H9 (cell line): ENCODE results near the gene RNF133. TPM values are rescaled to one million over a fixed set of nuclear protein-coding genes. Genes with fewer than 3 reads are reported as not detected.

Experiments
- DNase-seq: peaks from one replicate; pipeline ENCODE4 v3.0.0-alpha.2; 2017
- H2AFZ ChIP-seq: one replicate; pipeline ENCODE4 v1.6.1; 2013; ENCODE audit warnings: mild to moderate bottlenecking, low read length, control low read depth, moderate library complexity
- H2AK5ac ChIP-seq: 2 replicates; pipeline ENCODE4 v1.6.1; 2013; ENCODE audit warnings: low read length, control low read depth, mixed read lengths; ENCODE audit not compliant: insufficient read length
- H2BK120ac ChIP-seq: one replicate; pipeline ENCODE4 v1.6.1; 2013; ENCODE audit warnings: low read depth, mild to moderate bottlenecking, low read length, control low read depth, inconsistent platforms; ENCODE audit not compliant: poor library complexity, severe bottlenecking
- H2BK12ac ChIP-seq: 2 replicates; pipeline ENCODE4 v1.6.1; 2013; ENCODE audit warnings: low read length, control low read depth, mixed read lengths, low read depth; ENCODE audit not compliant: insufficient read length
- H2BK15ac ChIP-seq: 2 replicates; pipeline ENCODE4 v1.6.1; 2013; ENCODE audit warnings: low read depth, low read length, control low read depth
- H2BK20ac ChIP-seq: one replicate; pipeline ENCODE4 v1.6.1; 2013; ENCODE audit warnings: low read depth, mild to moderate bottlenecking, low read length, control low read depth, inconsistent platforms; ENCODE audit not compliant: poor library complexity, severe bottlenecking
- H2BK5ac ChIP-seq: 2 replicates; pipeline ENCODE4 v1.6.1; 2013; ENCODE audit warnings: low read length, control low read depth, mixed read lengths; ENCODE audit not compliant: insufficient read length
- H3K14ac ChIP-seq: 2 replicates; pipeline ENCODE4 v1.6.1; 2013; ENCODE audit warnings: low read length, control low read depth; ENCODE audit not compliant: insufficient read depth
- H3K18ac ChIP-seq: 2 replicates; pipeline ENCODE4 v1.6.1; 2013; ENCODE audit warnings: low read depth, mild to moderate bottlenecking, mixed read lengths, low read length, control low read depth; ENCODE audit not compliant: insufficient read length
- H3K23ac ChIP-seq: 2 replicates; pipeline ENCODE4 v1.6.1; 2013; ENCODE audit warnings: low read length, control low read depth, mixed read lengths, low read depth; ENCODE audit not compliant: insufficient read length
- H3K23me2 ChIP-seq: 2 replicates; pipeline ENCODE4 v1.6.1; 2013; ENCODE audit warnings: low read depth, mild to moderate bottlenecking, mixed read lengths, low read length, control low read depth; ENCODE audit not compliant: insufficient read length, poor library complexity, severe bottlenecking
- H3K27ac ChIP-seq: 2 replicates; pipeline ENCODE4 v1.5.1; 2013; ENCODE audit warnings: low read length, control low read depth, mixed read lengths, low read depth; ENCODE audit not compliant: insufficient read length
- H3K27me3 ChIP-seq: 2 replicates; pipeline ENCODE4 v1.6.1; 2013; ENCODE audit warnings: low read length, control low read depth, inconsistent platforms; ENCODE audit not compliant: insufficient read depth
- H3K4ac ChIP-seq: 2 replicates; pipeline ENCODE4 v1.6.1; 2013; ENCODE audit warnings: low read depth, mild to moderate bottlenecking, control low read depth, inconsistent platforms, low read length, moderate library complexity
- H3K4me1 ChIP-seq: 2 replicates; pipeline ENCODE4 v1.6.1; 2013; ENCODE audit warnings: low read length, control low read depth, inconsistent platforms; ENCODE audit not compliant: insufficient read depth
- H3K4me2 ChIP-seq: 2 replicates; pipeline ENCODE4 v1.6.1; 2013; ENCODE audit warnings: low read length, control low read depth, mixed read lengths; ENCODE audit not compliant: insufficient read length, insufficient read depth
- H3K56ac ChIP-seq: 2 replicates; pipeline ENCODE4 v1.6.1; 2013; ENCODE audit warnings: low read depth, mild to moderate bottlenecking, mixed read lengths, low read length, control low read depth; ENCODE audit not compliant: insufficient read length
- H3K79me1 ChIP-seq: 2 replicates; pipeline ENCODE4 v1.6.1; 2013; ENCODE audit warnings: low read depth, mild to moderate bottlenecking, moderate library complexity, low read length, control low read depth, inconsistent platforms; ENCODE audit not compliant: insufficient read depth, poor library complexity, severe bottlenecking
- H3K79me2 ChIP-seq: 2 replicates; pipeline ENCODE4 v1.6.1; 2013; ENCODE audit warnings: low read length, control low read depth, inconsistent platforms; ENCODE audit not compliant: insufficient read depth
- H3K9ac ChIP-seq: 2 replicates; pipeline ENCODE4 v1.6.1; 2013; ENCODE audit warnings: low read length, control low read depth, mixed read lengths; ENCODE audit not compliant: insufficient read length; ENCODE audit errors: extremely low read depth
- H3K9me3 ChIP-seq: one replicate; pipeline ENCODE4 v1.6.1; 2013; ENCODE audit warnings: low read depth, low read length, inconsistent platforms; ENCODE audit not compliant: control insufficient read depth
- H3T11ph ChIP-seq: one replicate; pipeline ENCODE4 v1.6.1; 2013; ENCODE audit warnings: mild to moderate bottlenecking, low read length, control low read depth, inconsistent platforms
- H4K20me1 ChIP-seq: one replicate; pipeline ENCODE4 v1.6.1; 2013; ENCODE audit not compliant: control insufficient read depth, insufficient read length, insufficient read depth
- H4K5ac ChIP-seq: 2 replicates; pipeline ENCODE4 v1.6.1; 2013; ENCODE audit warnings: low read depth, mild to moderate bottlenecking, mixed read lengths, low read length, control low read depth; ENCODE audit not compliant: insufficient read length
- H4K8ac ChIP-seq: replicated peaks from 2 replicates; pipeline ENCODE4 v1.6.1; 2013; ENCODE audit warnings: low read length, control low read depth, mixed read lengths, low read depth; ENCODE audit not compliant: insufficient read length
- H4K91ac ChIP-seq: 2 replicates; pipeline ENCODE4 v1.6.1; 2013; ENCODE audit warnings: low read depth, mild to moderate bottlenecking, moderate library complexity, mixed read lengths, low read length, control low read depth; ENCODE audit not compliant: insufficient read length
- H3K27ac Mint-ChIP-seq, 3 experiments: 2 replicates in 2 of 3; 3 replicates in 1 of 3; pipeline ENCODE4 v1.8.0; 2020 to 2021; ENCODE audit warnings: mixed read lengths in 3 of 3, mild to moderate bottlenecking in 1 of 3, moderate library complexity in 1 of 3
- H3K27me3 Mint-ChIP-seq: 2 replicates; pipeline ENCODE4 v1.8.0; 2021; ENCODE audit warnings: low read depth, mild to moderate bottlenecking, moderate library complexity, mixed read lengths
- H3K36me3 Mint-ChIP-seq, 3 experiments: 2 replicates in 2 of 3; 3 replicates in 1 of 3; pipeline ENCODE4 v1.8.0; 2020 to 2021; ENCODE audit warnings: low read depth in 3 of 3, mixed read lengths in 3 of 3; ENCODE audit not compliant: insufficient read depth in 1 of 3
- H3K4me1 Mint-ChIP-seq, 2 experiments: 2 replicates each; pipeline ENCODE4 v1.8.0; 2020; ENCODE audit warnings: mixed read lengths in 2 of 2
- H3K4me3 Mint-ChIP-seq, 2 experiments: 2 replicates in 1 of 2; 3 replicates in 1 of 2; pipeline ENCODE4 v1.8.0; 2020 to 2021; ENCODE audit warnings: mild to moderate bottlenecking in 2 of 2, mixed read lengths in 2 of 2, moderate library complexity in 1 of 2
- H3K9me3 Mint-ChIP-seq, 2 experiments: 2 replicates in 1 of 2; 3 replicates in 1 of 2; pipeline ENCODE4 v1.8.0; 2020; ENCODE audit warnings: mild to moderate bottlenecking in 2 of 2, mixed read lengths in 2 of 2, moderate library complexity in 1 of 2
- WGBS: extraction: QIAGEN DNeasy Blood & Tissue Kit; methylation state at CpG from one replicate; pipeline ENCODE4 v1.1.7; 2013; ENCODE audit warnings: missing lambda C conversion rate, low lambda C conversion rate, mixed read lengths; ENCODE audit not compliant: insufficient read length; ENCODE audit errors: extremely low coverage; 5-methylcytosine and 5-hydroxymethylcytosine counted together
- total RNA-seq: library from RNA; stranded (reverse); gene quantifications from 2 replicates; pipeline ENCODE4 v1.2.1, GENCODE V29; 2021
- TF ChIP-seq, protein P1 (sequence below): fragments of 200-600 bp; sonication (generic); conservative IDR thresholded peaks from 3 replicates; pipeline ENCODE4 v1.8.0; 2021; ENCODE audit warnings: antibody characterized with exemption, mild to moderate bottlenecking

RNF133 gene
- total RNA-seq, 1 experiment from 2014 or later, result 0.31 TPM

DNA sequence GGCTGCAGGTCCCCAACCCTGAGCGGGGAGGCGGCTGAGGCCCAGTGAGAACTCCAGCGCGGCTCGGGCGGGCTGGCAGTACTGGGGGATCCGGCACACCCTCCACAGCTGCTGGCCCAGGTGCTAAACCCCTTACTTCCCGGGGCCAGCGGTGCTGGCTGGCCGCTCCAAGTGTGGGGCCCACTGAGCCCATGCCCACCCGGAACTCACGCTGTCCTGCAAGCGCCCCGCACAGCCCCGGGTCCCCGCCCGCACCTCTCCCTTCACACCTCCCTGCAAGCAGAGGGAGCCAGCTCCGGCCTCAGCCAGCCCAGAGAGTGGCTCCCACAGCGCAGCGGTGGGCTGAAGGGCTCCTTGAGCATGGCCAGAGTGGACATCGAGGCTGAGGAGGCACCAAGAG, 25.0 kb downstream of the RNF133 start:
- no peak overlapping the region for H2BK5ac ChIP-seq
- H3T11ph ChIP-seq, result no peak overlapping the region
- H4K5ac ChIP-seq, result no peak overlapping the region
- H3K56ac ChIP-seq, result no peak overlapping the region
- H2BK12ac ChIP-seq, result peak overlapping the region; percentile 65
- no peak overlapping the region for H2AK5ac ChIP-seq
- H3K23ac ChIP-seq, result no peak overlapping the region
- H3K9me3 ChIP-seq, result no peaks in the 10 kb centered on the region
- no peak overlapping the region for H3K18ac ChIP-seq
- no peak overlapping the region for H3K14ac ChIP-seq
- H3K9ac ChIP-seq, result no peak overlapping the region
- no peak overlapping the region for H3K4ac ChIP-seq
- H3K79me2 ChIP-seq, result peaks cover 4% of the 10 kb centered on the region; the same call in 1 of the 2 replicates
- H4K20me1 ChIP-seq, result no peaks in the 10 kb centered on the region
- no peak overlapping the region for H2BK15ac ChIP-seq
- no peak for DNase-seq
- H3K27ac Mint-ChIP-seq, result no peak overlapping the region
- H3K27me3 Mint-ChIP-seq, result no peaks in the 10 kb centered on the region; the same call in 1 of the 2 replicates
- no peak overlapping the region for H3K4me2 ChIP-seq
- no peaks in the 10 kb centered on the region for H3K79me1 ChIP-seq
- H2BK20ac ChIP-seq, result no peak overlapping the region
- H3K9me3 Mint-ChIP-seq, result peaks cover 3 to 7% of the 10 kb centered on the region in 2 experiments
- H3K4me1 Mint-ChIP-seq, result peaks cover 49 to 51% of the 10 kb centered on the region in 2 experiments
- TF ChIP-seq, protein P1, sequence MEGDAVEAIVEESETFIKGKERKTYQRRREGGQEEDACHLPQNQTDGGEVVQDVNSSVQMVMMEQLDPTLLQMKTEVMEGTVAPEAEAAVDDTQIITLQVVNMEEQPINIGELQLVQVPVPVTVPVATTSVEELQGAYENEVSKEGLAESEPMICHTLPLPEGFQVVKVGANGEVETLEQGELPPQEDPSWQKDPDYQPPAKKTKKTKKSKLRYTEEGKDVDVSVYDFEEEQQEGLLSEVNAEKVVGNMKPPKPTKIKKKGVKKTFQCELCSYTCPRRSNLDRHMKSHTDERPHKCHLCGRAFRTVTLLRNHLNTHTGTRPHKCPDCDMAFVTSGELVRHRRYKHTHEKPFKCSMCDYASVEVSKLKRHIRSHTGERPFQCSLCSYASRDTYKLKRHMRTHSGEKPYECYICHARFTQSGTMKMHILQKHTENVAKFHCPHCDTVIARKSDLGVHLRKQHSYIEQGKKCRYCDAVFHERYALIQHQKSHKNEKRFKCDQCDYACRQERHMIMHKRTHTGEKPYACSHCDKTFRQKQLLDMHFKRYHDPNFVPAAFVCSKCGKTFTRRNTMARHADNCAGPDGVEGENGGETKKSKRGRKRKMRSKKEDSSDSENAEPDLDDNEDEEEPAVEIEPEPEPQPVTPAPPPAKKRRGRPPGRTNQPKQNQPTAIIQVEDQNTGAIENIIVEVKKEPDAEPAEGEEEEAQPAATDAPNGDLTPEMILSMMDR, result no peak
- no peak overlapping the region for H3K27ac ChIP-seq
- no peak overlapping the region for H2BK120ac ChIP-seq
- no peak overlapping the region for H3K4me3 Mint-ChIP-seq
- no CpG with 5 or more reads among the region's 21 CpGs for WGBS
- no peak overlapping the region for H2AFZ ChIP-seq
- H4K91ac ChIP-seq, result no peak overlapping the region
- peaks cover 25% of the 10 kb centered on the region; the same call in 1 of the 2 replicates for H3K4me1 ChIP-seq
- no peaks in the 10 kb centered on the region for H3K23me2 ChIP-seq
- no peak overlapping the region for H4K8ac ChIP-seq
- peaks cover 7 to 9% (median 9%) of the 10 kb centered on the region in 3 experiments; a peak in 6 of 7 replicates for H3K36me3 Mint-ChIP-seq
- H3K27me3 ChIP-seq, result no peaks in the 10 kb centered on the region
